Glomerular visceral epithelial cell (primary cell): ENCODE measurements around the gene DUSP8.

Source experiments
- DNase-seq: peaks from one replicate; pipeline ENCODE4 v3.0.0-alpha.2; 2016; ENCODE audit errors: extremely low spot score

The DUSP8 gene

GRCh38 chr11:1532606-1533341 lies 39.3 kb downstream of the DUSP8 start:
- no peak for DNase-seq

- DNase-seq, result no peak
These were observed 40.0 kb downstream of the DUSP8 start for GRCh38 chr11:1532014-1532586.

DNA sequence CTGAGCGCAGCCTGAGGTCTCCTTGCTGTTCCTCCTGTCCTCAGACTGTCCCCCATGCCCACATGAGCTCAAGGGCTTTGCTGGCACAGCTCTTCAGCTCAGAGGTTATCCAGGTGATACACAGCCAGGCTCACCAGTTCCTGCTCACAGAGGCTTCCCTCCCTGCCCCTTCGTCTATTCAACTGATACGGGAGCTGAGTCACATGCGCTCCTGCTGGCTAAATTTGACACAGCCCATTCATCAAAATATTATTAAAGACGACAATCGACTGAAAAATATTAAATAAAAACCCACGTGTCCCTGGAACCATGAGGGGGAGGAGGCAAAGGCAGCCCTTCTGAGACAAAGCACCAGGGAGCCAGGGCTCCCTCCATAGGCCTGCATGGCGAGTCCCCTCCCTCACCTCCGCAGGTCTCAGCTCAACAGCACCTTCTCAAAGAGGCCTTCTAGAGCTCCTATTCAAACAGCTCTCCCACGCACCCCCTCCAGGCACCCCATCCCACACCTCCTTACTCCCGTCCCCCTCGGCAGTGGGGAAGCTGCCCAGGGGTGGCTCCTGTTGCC lies 40.5 kb downstream of the DUSP8 start:
- DNase-seq, result no peak

DNA sequence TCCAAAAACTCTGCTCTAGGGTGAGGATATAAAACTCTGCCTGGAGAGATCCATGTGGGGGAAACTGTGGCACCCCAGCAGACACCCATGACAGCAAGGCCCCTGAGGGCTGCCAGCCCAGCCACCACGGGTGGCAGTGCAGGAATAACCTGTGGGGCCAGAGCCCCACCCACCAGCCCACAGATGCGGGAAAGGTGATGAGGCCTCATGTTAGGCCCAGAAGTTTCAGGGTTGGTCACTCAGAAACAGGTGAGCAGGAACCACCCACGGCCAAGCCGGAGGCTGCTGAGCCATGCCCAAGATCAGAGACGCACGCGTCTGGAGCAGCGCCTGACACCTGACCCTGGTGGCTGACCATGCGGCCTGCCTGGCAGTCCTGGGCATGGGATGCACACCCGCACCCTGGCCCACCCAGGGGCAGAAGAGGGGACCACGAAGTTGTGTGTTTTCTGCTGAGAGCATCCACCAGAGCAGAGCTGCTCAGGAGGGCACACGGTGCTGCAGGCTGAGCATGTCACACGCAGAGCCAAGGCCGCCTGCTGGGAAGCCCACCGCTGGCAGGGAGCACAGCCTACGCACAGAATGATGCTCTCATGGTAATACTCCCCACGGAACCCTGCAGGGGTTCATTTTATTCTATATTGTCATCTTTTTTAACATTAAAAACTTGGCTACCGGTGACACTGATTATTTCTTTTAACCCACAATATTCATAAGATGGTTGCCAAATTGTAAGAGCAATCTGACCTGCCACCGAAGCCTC lies 41.2 kb downstream of the DUSP8 start:
- no peak for DNase-seq

DNA sequence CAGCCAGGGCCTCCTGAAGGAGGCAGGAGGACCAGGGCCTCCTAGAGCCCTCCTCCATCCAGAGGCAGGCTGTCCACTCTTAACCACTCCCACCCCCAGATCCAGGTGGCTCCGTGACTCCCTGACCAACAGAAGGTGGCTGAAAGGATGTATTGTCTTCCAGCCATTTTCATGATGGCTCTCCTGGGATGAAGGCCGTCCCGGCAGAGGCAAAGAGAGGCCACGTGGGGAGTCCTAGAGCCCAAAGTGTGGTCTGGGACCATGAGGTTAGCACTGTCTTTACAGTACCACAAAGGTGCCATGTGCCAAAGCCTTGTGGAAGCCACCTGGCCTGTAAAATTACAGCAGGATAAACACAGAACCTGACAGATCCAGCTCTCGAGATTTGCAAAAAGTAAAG lies 42.3 kb downstream of the DUSP8 start:
- DNase-seq, result no peak

DNA sequence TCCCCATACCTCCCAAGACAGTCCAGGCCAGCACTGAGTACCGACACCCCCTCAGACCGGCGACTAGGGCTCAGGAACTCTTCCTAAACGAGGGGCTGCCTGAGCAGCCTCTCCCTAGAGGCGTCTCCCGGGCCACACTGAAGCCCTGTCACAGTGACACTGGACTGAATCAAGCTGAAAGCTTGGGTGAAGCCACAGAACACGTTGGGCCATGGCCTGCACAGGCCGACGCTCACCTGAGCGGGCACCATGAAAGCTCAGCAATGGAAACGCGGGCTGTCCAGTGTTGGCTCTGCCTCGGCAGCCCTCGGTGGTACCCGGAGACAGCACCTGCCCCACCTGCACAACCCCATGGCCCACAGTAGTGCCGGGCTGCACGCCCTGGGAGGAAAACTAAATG lies 42.8 kb downstream of the DUSP8 start:
- DNase-seq, result no peak

- DNase-seq, result no peak
These were observed 43.4 kb downstream of the DUSP8 start for GRCh38 chr11:1528710-1529109.

DNA sequence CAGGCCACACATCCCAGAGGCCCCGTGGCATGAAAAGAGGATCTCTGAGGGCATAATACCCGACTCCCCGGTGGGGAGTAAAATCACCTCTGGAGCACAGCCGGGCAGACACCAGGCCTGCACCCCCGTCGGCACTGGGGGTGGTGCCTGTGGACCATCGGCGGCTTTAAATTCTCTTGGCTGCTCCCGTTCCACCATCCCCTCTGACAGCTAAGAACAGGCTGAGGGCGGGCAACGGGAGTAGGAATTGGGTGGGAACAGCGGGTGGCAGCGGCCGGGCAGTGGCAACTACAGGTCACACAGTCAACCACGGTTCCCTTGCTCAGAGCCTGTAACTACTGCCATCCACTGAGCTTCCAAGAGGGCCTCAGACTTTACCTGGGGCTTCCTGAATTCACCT lies 45.3 kb downstream of the DUSP8 start:
- DNase-seq, result no peak

GRCh38 chr11:1523779-1524178 lies 48.3 kb downstream of the DUSP8 start:
- no peak for DNase-seq

GRCh38 chr11:1523077-1523476 lies 49.0 kb downstream of the DUSP8 start:
- no peak for DNase-seq

GRCh38 chr11:1522081-1522424 lies 50.0 kb downstream of the DUSP8 start:
- no peak for DNase-seq

DNA sequence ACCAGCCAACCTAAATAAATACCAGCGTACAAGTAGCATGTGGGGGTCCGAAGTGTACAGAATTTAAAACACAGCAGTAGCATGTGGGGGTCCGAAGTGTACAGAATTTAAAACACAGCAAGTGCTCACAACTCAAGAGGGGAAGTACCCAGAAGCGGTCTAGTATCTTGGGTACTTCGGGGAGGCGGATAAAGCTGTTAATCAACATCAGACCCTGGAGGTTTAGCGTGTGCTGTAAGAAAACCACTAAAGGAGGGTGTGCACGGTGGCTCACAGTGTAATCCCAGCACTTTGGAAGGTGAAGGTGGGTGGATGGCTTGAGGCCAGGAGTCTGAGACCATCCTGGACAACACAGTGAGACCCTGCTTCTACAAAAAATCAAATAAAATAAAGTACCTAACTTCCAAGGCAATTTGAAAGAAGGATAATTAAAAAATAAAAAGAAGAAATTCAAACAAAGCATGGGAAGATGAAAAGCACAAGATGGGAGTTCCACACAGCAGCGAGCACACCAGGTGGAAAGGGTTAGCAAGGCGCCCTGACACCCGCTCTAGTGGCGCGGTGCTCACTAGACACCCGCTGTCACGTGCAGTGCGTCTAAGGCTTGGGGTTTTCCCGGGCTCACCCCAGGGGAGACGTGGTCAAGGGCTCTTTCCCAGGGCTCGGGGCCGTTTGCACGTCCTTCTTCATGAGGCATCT lies 50.5 kb downstream of the DUSP8 start:
- DNase-seq, result no peak

GRCh38 chr11:1520663-1521267 lies 51.3 kb downstream of the DUSP8 start:
- DNase-seq, result no peak

DNA sequence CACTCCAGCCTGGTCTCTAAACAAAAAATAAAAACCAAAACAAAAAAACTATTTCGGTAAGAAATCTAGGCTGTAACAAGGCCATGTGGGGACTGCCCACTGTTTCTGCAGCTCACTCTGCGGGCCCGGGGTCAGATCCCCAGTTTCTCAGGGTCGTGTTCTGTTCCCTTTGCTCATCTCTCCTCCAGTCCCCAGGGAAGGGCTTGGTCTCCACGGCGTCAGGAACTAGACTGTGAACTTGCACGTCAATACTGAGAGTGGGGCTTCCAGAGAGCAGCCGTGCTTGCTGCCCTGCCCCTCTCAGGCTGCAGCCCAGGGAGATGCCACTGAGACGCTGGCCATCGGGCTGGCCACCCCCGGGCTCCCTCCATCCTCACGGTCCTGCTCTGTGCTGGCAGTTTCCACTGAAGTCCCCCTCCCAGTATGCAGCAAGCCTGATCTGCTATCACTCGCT lies 51.8 kb downstream of the DUSP8 start:
- no peak for DNase-seq

- DNase-seq, result no peak
These were observed 52.8 kb downstream of the DUSP8 start for GRCh38 chr11:1519028-1520010.

DNA sequence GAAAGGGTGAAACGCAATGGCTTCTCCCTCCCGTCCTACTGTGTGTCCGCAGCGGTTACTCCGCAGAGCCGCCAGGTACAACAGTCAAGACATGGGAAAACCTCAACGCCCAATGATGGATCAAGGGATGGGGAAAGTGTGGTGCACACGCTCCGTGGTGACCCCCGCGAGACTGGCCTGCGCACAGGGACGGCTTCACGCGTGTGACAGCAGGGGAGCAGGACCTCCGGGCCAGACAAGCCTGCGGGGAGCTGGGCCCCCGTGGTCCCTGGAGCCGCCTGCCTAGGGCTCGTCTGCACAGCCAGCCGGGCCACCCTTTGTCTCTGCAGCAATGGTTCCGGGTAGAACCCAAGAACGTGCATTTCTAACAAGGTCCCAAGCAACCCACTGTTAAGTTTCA lies 53.8 kb downstream of the DUSP8 start:
- DNase-seq, result no peak

- DNase-seq, result no peak
These were observed 54.7 kb downstream of the DUSP8 start for GRCh38 chr11:1517117-1518005.

GRCh38 chr11:1516273-1517067 lies 55.6 kb downstream of the DUSP8 start:
- DNase-seq, result no peak
